OCI-LY1 (cell line): Measurements from ENCODE around the gene TBCA.

Experiments used
- H2AFZ ChIP-seq: fragments of 200-600 bp; sonication (generic), shearing (Covaris generic); 2 replicates; pipeline ENCODE4 v1.6.0; 2014; ENCODE audit warnings: antibody characterized with exemption, mild to moderate bottlenecking, low read length
- H3F3A ChIP-seq: fragments of 200-600 bp; sonication (generic), shearing (Covaris generic); 2 replicates; pipeline ENCODE4 v1.6.0; 2014; ENCODE audit warnings: mild to moderate bottlenecking, antibody characterized with exemption, low read length, moderate library complexity; ENCODE audit not compliant: insufficient read depth
- H3K27ac ChIP-seq: fragments of 200-600 bp; sonication (generic); 2 replicates; pipeline ENCODE4 v1.5.1; 2014; ENCODE audit warnings: low read length, mixed run types, mild to moderate bottlenecking, low read depth; ENCODE audit not compliant: poor library complexity, severe bottlenecking
- H3K27me3 ChIP-seq: fragments of 200-600 bp; sonication (generic); 2 replicates; pipeline ENCODE4 v1.6.0; 2014; ENCODE audit warnings: antibody characterized with exemption, mild to moderate bottlenecking, low read length, moderate library complexity; ENCODE audit not compliant: insufficient read depth
- H3K36me3 ChIP-seq: fragments of 200-600 bp; sonication (generic); 2 replicates; pipeline ENCODE4 v1.6.1; 2014; ENCODE audit warnings: mild to moderate bottlenecking, antibody characterized with exemption, low read length, moderate library complexity, mixed read lengths; ENCODE audit not compliant: insufficient read depth
- H3K4me1 ChIP-seq: fragments of 200-600 bp; sonication (generic); 2 replicates; pipeline ENCODE4 v1.5.1; 2014; ENCODE audit warnings: mild to moderate bottlenecking, low read length, moderate library complexity; ENCODE audit not compliant: insufficient read depth, severe bottlenecking
- H3K4me2 ChIP-seq: fragments of 200-600 bp; sonication (generic), shearing (Covaris generic); 2 replicates; pipeline ENCODE4 v1.6.1; 2014; ENCODE audit warnings: low read length
- H3K4me3 ChIP-seq: fragments of 200-600 bp; sonication (generic); 2 replicates; pipeline ENCODE4 v1.5.1; 2014; ENCODE audit warnings: low read length, low read depth, mild to moderate bottlenecking, mixed read lengths; ENCODE audit not compliant: poor library complexity, severe bottlenecking
- H3K79me2 ChIP-seq: fragments of 200-600 bp; shearing (Covaris generic); 2 replicates; pipeline ENCODE4 v1.6.1; 2016; ENCODE audit warnings: mixed run types, low read length, mixed read lengths; ENCODE audit not compliant: insufficient read depth
- H3K9ac ChIP-seq: fragments of 200-600 bp; sonication (generic), shearing (Covaris generic); 2 replicates; pipeline ENCODE4 v1.6.1; 2014; ENCODE audit warnings: mild to moderate bottlenecking, low read length, mixed read lengths
- H3K9me2 ChIP-seq: fragments of 200-600 bp; sonication (generic), shearing (Covaris generic); 2 replicates; pipeline ENCODE4 v1.6.1; 2014; ENCODE audit warnings: low read depth, mild to moderate bottlenecking, low read length, mixed read lengths
- H3K9me3 ChIP-seq: fragments of 200-600 bp; shearing (Covaris generic); 2 replicates; pipeline ENCODE4 v1.6.1; 2014; ENCODE audit warnings: low read length, mixed read lengths
- H4K20me1 ChIP-seq: fragments of 200-600 bp; sonication (generic), shearing (Covaris generic); 2 replicates; pipeline ENCODE4 v1.6.0; 2016; ENCODE audit warnings: mild to moderate bottlenecking, low read length; ENCODE audit not compliant: insufficient read depth
- EZH2 ChIP-seq: fragments of 200-600 bp; sonication (generic), shearing (Covaris generic); IDR thresholded peaks from 2 replicates; pipeline ENCODE4 v1.8.0; 2017; ENCODE audit warnings: borderline replicate concordance, mixed run types, mild to moderate bottlenecking, antibody characterized with exemption, low read length, moderate library complexity, mixed read lengths
- TF ChIP-seq, protein P1 (sequence below): fragments of 200-600 bp; sonication (generic), shearing (Covaris generic); IDR thresholded peaks from 2 replicates; pipeline ENCODE4 v1.5.1; 2017; ENCODE audit warnings: mild to moderate bottlenecking, antibody characterized with exemption, low read length, moderate library complexity, mixed read lengths

The TBCA gene

DNA sequence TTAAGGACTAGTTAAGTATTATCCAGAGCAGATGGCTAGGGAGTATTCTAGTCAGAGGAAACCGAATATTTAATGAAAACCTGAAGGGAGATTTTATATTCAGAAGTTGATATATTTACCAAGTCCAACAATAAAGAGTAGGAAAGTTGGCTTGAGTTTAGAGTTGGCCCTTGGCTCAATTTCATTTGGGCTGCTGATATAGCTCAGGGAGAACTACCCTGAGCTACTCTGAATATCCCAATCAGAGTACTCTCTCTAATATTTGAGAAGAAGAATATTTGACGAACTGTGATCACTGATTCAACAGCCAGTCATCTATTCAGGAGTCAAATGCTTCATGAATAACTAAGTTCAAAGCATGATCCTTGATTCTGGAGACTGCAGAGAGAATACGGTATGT lies 34.5 kb downstream of the TBCA start:
- Histone ChIP-seq H3F3A (no peaks in the 10 kb centered on the region), H3K36me3 (peaks cover 15% of the 10 kb centered on the region), H3K79me2 (peaks cover 65% of the 10 kb centered on the region), H3K27me3 (no peaks in the 10 kb centered on the region), H3K4me1 (no peaks in the 10 kb centered on the region), H3K9me3 (no peaks in the 10 kb centered on the region), H3K4me3 (no peak overlapping the region), H3K9me2 (no peaks in the 10 kb centered on the region), H4K20me1 (no peaks in the 10 kb centered on the region), H3K4me2 (no peak overlapping the region), H3K9ac (no peak overlapping the region), H3K27ac (no peak overlapping the region), H2AFZ (no peak overlapping the region)
- TF ChIP-seq EZH2 = no peak
- TF ChIP-seq, protein P1, sequence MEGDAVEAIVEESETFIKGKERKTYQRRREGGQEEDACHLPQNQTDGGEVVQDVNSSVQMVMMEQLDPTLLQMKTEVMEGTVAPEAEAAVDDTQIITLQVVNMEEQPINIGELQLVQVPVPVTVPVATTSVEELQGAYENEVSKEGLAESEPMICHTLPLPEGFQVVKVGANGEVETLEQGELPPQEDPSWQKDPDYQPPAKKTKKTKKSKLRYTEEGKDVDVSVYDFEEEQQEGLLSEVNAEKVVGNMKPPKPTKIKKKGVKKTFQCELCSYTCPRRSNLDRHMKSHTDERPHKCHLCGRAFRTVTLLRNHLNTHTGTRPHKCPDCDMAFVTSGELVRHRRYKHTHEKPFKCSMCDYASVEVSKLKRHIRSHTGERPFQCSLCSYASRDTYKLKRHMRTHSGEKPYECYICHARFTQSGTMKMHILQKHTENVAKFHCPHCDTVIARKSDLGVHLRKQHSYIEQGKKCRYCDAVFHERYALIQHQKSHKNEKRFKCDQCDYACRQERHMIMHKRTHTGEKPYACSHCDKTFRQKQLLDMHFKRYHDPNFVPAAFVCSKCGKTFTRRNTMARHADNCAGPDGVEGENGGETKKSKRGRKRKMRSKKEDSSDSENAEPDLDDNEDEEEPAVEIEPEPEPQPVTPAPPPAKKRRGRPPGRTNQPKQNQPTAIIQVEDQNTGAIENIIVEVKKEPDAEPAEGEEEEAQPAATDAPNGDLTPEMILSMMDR = no peak

DNA sequence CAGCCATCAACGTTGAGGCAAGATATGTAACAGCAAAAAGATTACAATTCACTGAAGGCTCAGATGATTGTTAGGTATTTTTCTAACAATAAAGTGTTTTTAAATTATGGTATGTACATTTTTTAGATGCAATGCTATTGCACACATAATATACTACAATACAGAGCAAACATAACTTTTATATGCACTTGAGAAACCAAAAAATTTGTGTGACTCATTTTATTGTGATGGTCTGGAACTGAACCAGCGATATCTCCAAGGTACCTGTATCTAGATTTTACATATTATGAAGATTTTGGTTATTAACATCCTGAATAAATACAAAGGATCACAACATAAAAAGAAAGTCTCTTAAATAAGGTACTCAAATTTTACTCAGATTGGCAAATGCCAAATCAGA lies 41.3 kb downstream of the TBCA start:
- H2AFZ ChIP-seq = no peak overlapping the region
- TF ChIP-seq, protein P1 = no peak
- TF ChIP-seq EZH2 = no peak
- H3K4me2 ChIP-seq = no peak overlapping the region
- peaks cover 29% of the 10 kb centered on the region for H3K36me3 ChIP-seq
- no peak overlapping the region for H3K4me3 ChIP-seq
- 0 out of 2 replicates have a peak, but pooled peaks cover 3% of the 10 kb centered on the region for H3K9me3 ChIP-seq
- H3K4me1 ChIP-seq = no peaks in the 10 kb centered on the region
- no peaks in the 10 kb centered on the region for H3K9me2 ChIP-seq
- H4K20me1 ChIP-seq = no peaks in the 10 kb centered on the region
- H3F3A ChIP-seq = no peaks in the 10 kb centered on the region; the same call in 1 of the 2 replicates
- H3K27me3 ChIP-seq = no peaks in the 10 kb centered on the region
- no peak overlapping the region for H3K27ac ChIP-seq
- peaks cover 76% of the 10 kb centered on the region for H3K79me2 ChIP-seq
- H3K9ac ChIP-seq = no peak overlapping the region

DNA sequence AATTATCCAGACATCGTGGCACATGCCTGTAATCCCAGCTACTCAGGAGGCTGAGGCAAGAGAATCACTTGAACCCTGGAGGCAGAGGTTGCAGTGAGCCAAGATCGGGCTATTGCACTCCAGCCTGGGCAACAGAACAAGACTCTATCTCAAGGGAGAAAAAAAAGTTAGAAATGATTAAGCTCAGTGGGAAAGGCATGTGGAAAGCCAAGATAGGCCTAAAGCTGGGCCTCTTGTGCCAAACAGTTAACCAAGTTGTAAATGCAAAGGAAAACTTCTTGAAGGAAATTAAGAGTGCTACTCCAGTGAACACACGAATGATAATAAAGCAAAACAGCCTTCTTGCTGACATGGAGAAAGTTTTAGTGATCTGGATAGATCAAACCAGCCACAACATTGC lies 43.0 kb downstream of the TBCA start:
- no peak overlapping the region for H3K4me3 ChIP-seq
- 0 out of 2 replicates have a peak, but pooled peaks cover 3% of the 10 kb centered on the region for H3K9me3 ChIP-seq
- H4K20me1 ChIP-seq = no peaks in the 10 kb centered on the region
- H3K4me1 ChIP-seq = no peaks in the 10 kb centered on the region
- no peak overlapping the region for H3K4me2 ChIP-seq
- no peak overlapping the region for H2AFZ ChIP-seq
- H3K36me3 ChIP-seq = peaks cover 24% of the 10 kb centered on the region; the same call in 1 of the 2 replicates
- no peaks in the 10 kb centered on the region for H3K27me3 ChIP-seq
- H3K9ac ChIP-seq = no peak overlapping the region
- H3K79me2 ChIP-seq = peaks cover 77% of the 10 kb centered on the region
- TF ChIP-seq, protein P1 = no peak
- TF ChIP-seq EZH2 = no peak
- no peaks in the 10 kb centered on the region; the same call in 1 of the 2 replicates for H3F3A ChIP-seq
- H3K27ac ChIP-seq = no peak overlapping the region
- no peaks in the 10 kb centered on the region for H3K9me2 ChIP-seq
